WERI-Rb-1 (cell line): ENCODE results near the gene ATP8B1.

Experiments used
- DNase-seq: peaks from one replicate; pipeline ENCODE4 v3.0.0-alpha.2; 2020
- H3K27ac ChIP-seq: fragments of 250-450 bp; sonication (Bioruptor Pico); 2 replicates; pipeline ENCODE4 v1.5.1; 2020; ENCODE audit warnings: mild to moderate bottlenecking, moderate library complexity
- H3K27me3 ChIP-seq: fragments of 250-450 bp; sonication (Bioruptor Pico); 2 replicates; pipeline ENCODE4 v1.5.1; 2021; ENCODE audit warnings: mild to moderate bottlenecking, low read depth, moderate library complexity; ENCODE audit not compliant: insufficient read depth, severe bottlenecking
- H3K36me3 ChIP-seq: fragments of 250-450 bp; sonication (Bioruptor Pico); 2 replicates; pipeline ENCODE4 v1.5.1; 2020; ENCODE audit warnings: mild to moderate bottlenecking, moderate library complexity
- H3K4me3 ChIP-seq: 2 replicates; pipeline ENCODE4 v1.5.1; 2011; ENCODE audit warnings: low read depth, mild to moderate bottlenecking, control low read depth, low read length
- H3K9me3 ChIP-seq: fragments of 250-450 bp; sonication (Bioruptor Pico); 2 replicates; pipeline ENCODE4 v1.5.1; 2021; ENCODE audit warnings: mild to moderate bottlenecking, moderate library complexity; ENCODE audit not compliant: severe bottlenecking
- CTCF ChIP-seq: IDR thresholded peaks from 2 replicates; pipeline ENCODE4 v1.5.1; 2011; ENCODE audit warnings: low read depth, mild to moderate bottlenecking, control low read depth, inconsistent platforms, low read length

Gene ATP8B1

GRCh38 chr18:57755473-57756067, 47.5 kb downstream of the ATP8B1 start:
- no peak for TF ChIP-seq CTCF
- H3K4me3 ChIP-seq, result no peak overlapping the region
- no peaks in the 10 kb centered on the region for H3K36me3 ChIP-seq
- H3K9me3 ChIP-seq, result peaks cover 8% of the 10 kb centered on the region
- no peak overlapping the region for H3K27ac ChIP-seq
- no peaks in the 10 kb centered on the region for H3K27me3 ChIP-seq
- DNase-seq, result no peak

GRCh38 chr18:57754577-57755338, 48.4 kb downstream of the ATP8B1 start:
- no peaks in the 10 kb centered on the region for H3K36me3 ChIP-seq
- H3K9me3 ChIP-seq, result peaks cover 5% of the 10 kb centered on the region
- no peak overlapping the region for H3K27ac ChIP-seq
- TF ChIP-seq CTCF, result no peak
- H3K4me3 ChIP-seq, result no peak overlapping the region
- no peaks in the 10 kb centered on the region for H3K27me3 ChIP-seq
- no peak for DNase-seq

GRCh38 chr18:57753063-57753462, 50.1 kb downstream of the ATP8B1 start:
- Histone ChIP-seq H3K4me3 (no peak overlapping the region), H3K36me3 (no peaks in the 10 kb centered on the region), H3K27ac (no peak overlapping the region), H3K27me3 (no peaks in the 10 kb centered on the region), H3K9me3 (peaks cover 3% of the 10 kb centered on the region)
- no peak for DNase-seq
- TF ChIP-seq CTCF, result no peak

DNA sequence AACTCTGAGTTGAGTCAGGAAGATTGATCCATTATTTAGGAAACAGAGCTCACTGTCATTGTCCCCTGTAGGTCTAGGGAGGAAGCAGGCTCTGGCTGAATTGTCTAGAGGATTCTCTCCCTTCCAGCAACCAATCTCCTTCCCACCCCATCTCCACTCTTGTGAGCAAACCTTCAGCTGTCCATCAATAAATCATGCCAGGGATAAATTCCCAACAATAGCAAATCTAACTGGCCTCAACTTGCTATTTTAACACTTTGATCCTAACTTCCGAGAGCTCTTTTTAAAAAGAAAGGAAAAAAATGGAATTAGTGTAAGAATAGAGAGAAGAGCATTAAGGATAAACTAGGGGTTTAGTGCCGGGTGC, 53.5 kb downstream of the ATP8B1 start:
- H3K4me3 ChIP-seq, result no peak overlapping the region
- no peaks in the 10 kb centered on the region for H3K36me3 ChIP-seq
- no peak overlapping the region for H3K27ac ChIP-seq
- no peaks in the 10 kb centered on the region for H3K27me3 ChIP-seq
- H3K9me3 ChIP-seq, result no peaks in the 10 kb centered on the region
- DNase-seq, result no peak
- no peak for TF ChIP-seq CTCF

DNA sequence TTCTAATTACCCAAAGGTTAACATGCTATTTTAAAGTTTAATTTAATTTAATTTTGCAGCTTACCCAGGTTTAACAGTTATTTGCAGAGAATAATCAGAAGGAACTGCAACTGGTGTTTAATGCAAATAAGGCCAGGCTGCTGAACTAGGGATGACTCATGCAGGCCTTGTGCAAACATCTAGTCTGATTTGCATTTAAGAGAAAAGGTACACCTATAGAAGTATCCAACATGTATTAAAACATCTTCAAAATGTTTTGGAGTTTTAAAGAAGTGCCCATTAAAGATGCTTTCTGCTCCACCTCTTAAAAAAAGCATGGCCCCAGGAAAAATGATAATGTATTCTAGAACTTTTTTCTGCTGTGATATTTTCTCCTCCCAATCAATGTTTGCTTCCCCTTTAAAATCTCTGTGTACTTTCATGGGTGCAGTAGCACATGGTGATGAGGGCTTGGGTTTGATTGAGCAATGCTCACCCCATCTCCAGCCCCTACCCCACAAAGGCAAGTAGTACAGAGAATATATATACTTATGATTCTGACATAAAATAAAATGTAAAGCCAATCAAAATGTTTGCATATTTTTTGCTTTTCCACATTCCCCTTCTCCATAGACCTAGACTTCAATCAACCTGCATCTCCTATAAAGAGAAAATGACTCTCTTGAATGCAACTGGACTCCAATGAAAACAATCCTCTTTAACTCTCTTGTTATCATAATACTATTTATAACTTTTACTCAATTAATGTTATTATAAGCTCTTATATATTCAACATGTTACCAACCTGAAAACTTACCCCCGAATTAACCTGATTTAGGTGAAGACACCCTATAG, 54.1 kb downstream of the ATP8B1 start:
- H3K4me3 ChIP-seq, result no peak overlapping the region
- no peaks in the 10 kb centered on the region for H3K9me3 ChIP-seq
- no peak for DNase-seq
- no peaks in the 10 kb centered on the region for H3K36me3 ChIP-seq
- no peak overlapping the region for H3K27ac ChIP-seq
- TF ChIP-seq CTCF, result no peak
- no peaks in the 10 kb centered on the region for H3K27me3 ChIP-seq
